Stimulated activated CD8-positive, alpha-beta memory T cell treated with anti-CD3 and anti-CD28 coated beads, Interleukin-7, amount 100 ng/mL, for 48 hours (primary cell): ENCODE measurements around the gene DNAAF3.

Experiments
- DNase-seq, 2 donors: peaks; one replicate each; pipeline ENCODE4 v3.0.0-alpha.2; 2020; ENCODE audit warnings: low read depth in 1 of 2; ENCODE audit errors: extremely low read depth in 1 of 2

The DNAAF3 gene

GRCh38 chr19:55116859-55117662 lies 49.4 kb downstream of the DNAAF3 start, which contains the start of gene PPP1R12C:
Gene PPP1R12C (minus strand): TSS chr19:55117637. CDS start chr19:55117543, 94 bp downstream.
- no peak for DNase-seq

GRCh38 chr19:55116232-55116858 lies 50.1 kb downstream of the DNAAF3 start:
- peak in 1 of 2 donors; percentile 28 for DNase-seq

GRCh38 chr19:55115446-55116065 lies 50.9 kb downstream of the DNAAF3 start:
- no peak for DNase-seq

GRCh38 chr19:55114566-55115145 lies 51.8 kb downstream of the DNAAF3 start:
- no peak for DNase-seq

GRCh38 chr19:55113570-55114039 lies 52.8 kb downstream of the DNAAF3 start:
- no peak for DNase-seq

GRCh38 chr19:55112777-55113569 lies 53.4 kb downstream of the DNAAF3 start:
- no peak for DNase-seq

- no peak for DNase-seq
Measured at GRCh38 chr19:55112246-55112776, 54.1 kb downstream of the DNAAF3 start.

GRCh38 chr19:55111238-55111831 lies 55.1 kb downstream of the DNAAF3 start:
- no peak for DNase-seq

- no peak for DNase-seq
Measured at GRCh38 chr19:55109527-55110291, 56.7 kb downstream of the DNAAF3 start.
